Measurements from ENCODE around the gene CDY1B.
"Not testable (repeated sequence)": the region's sequence is repeated elsewhere in the genome, so short reads cannot be mapped to it uniquely, and the experiment has no call there.

GRCh38 chrY:24047919-24048318 lies at the start of gene CDY1B:
- TF ChIP-seq, protein P1, sequence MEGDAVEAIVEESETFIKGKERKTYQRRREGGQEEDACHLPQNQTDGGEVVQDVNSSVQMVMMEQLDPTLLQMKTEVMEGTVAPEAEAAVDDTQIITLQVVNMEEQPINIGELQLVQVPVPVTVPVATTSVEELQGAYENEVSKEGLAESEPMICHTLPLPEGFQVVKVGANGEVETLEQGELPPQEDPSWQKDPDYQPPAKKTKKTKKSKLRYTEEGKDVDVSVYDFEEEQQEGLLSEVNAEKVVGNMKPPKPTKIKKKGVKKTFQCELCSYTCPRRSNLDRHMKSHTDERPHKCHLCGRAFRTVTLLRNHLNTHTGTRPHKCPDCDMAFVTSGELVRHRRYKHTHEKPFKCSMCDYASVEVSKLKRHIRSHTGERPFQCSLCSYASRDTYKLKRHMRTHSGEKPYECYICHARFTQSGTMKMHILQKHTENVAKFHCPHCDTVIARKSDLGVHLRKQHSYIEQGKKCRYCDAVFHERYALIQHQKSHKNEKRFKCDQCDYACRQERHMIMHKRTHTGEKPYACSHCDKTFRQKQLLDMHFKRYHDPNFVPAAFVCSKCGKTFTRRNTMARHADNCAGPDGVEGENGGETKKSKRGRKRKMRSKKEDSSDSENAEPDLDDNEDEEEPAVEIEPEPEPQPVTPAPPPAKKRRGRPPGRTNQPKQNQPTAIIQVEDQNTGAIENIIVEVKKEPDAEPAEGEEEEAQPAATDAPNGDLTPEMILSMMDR (IDR thresholded peaks at IDR 0.05) = not testable (repeated sequence)
- TF ChIP-seq POLR2A, POLR2AphosphoS5 (IDR thresholded peaks at IDR 0.05): not testable (repeated sequence)
